ENCODE results near the gene SLC25A51.

DNA sequence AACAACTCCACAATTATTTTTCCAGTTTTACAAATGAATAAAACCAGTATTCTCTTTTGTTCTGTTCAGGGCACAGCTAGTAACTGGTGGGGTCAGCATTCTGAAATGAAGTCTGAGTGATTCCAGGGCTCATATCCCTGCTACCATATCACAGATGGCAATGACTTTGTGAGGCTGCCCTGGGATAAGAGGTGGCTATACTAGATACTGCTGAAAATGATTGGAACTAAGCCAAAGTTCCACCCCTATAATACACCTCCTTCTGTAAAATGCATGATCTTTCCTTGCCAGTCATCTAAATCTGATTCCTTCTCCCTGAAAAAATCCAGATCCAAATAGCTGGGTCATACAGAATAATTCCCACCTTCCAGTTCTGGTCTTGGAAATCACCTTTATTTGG lies 14.4 kb downstream of the SLC25A51 start:
- TF ChIP-seq, protein P1, sequence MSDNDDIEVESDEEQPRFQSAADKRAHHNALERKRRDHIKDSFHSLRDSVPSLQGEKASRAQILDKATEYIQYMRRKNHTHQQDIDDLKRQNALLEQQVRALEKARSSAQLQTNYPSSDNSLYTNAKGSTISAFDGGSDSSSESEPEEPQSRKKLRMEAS (IDR thresholded peaks at IDR 0.05), result no peak
- TF ChIP-seq FOXM1 (IDR thresholded peaks at IDR 0.05; ENCODE audit: borderline replicate concordance, low read depth) (no peak), EP300 (IDR thresholded peaks at IDR 0.05; ENCODE audit: borderline replicate concordance) (no peak), TEAD4 (IDR thresholded peaks at IDR 0.05) (no peak), CEBPB (IDR thresholded peaks at IDR 0.05) (no peak), TAF1 (IDR thresholded peaks at IDR 0.05; ENCODE audit: low read depth) (no peak), TCF12 (IDR thresholded peaks at IDR 0.05; ENCODE audit: low read depth) (no peak), RAD21 (IDR thresholded peaks at IDR 0.05; ENCODE audit: low read depth) (no peak), ZBTB7A (IDR thresholded peaks at IDR 0.05; ENCODE audit: low read depth) (no peak), CREB1 (IDR thresholded peaks at IDR 0.05; ENCODE audit: low read depth) (no peak), YY1 (IDR thresholded peaks at IDR 0.05; ENCODE audit: low read depth) (no peak)
- TF ChIP-seq, protein P2, sequence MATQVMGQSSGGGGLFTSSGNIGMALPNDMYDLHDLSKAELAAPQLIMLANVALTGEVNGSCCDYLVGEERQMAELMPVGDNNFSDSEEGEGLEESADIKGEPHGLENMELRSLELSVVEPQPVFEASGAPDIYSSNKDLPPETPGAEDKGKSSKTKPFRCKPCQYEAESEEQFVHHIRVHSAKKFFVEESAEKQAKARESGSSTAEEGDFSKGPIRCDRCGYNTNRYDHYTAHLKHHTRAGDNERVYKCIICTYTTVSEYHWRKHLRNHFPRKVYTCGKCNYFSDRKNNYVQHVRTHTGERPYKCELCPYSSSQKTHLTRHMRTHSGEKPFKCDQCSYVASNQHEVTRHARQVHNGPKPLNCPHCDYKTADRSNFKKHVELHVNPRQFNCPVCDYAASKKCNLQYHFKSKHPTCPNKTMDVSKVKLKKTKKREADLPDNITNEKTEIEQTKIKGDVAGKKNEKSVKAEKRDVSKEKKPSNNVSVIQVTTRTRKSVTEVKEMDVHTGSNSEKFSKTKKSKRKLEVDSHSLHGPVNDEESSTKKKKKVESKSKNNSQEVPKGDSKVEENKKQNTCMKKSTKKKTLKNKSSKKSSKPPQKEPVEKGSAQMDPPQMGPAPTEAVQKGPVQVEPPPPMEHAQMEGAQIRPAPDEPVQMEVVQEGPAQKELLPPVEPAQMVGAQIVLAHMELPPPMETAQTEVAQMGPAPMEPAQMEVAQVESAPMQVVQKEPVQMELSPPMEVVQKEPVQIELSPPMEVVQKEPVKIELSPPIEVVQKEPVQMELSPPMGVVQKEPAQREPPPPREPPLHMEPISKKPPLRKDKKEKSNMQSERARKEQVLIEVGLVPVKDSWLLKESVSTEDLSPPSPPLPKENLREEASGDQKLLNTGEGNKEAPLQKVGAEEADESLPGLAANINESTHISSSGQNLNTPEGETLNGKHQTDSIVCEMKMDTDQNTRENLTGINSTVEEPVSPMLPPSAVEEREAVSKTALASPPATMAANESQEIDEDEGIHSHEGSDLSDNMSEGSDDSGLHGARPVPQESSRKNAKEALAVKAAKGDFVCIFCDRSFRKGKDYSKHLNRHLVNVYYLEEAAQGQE (IDR thresholded peaks at IDR 0.05; ENCODE audit: low read depth), result no peak
- TF ChIP-seq, protein P3, sequence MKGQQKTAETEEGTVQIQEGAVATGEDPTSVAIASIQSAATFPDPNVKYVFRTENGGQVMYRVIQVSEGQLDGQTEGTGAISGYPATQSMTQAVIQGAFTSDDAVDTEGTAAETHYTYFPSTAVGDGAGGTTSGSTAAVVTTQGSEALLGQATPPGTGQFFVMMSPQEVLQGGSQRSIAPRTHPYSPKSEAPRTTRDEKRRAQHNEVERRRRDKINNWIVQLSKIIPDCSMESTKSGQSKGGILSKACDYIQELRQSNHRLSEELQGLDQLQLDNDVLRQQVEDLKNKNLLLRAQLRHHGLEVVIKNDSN (IDR thresholded peaks at IDR 0.05), result no peak
